GM10248 (cell line): ENCODE data around the gene SLC47A2.

Experiments used
- CTCF ChIA-PET: fragments of 300-600 bp; sonication (Branson Sonifier 250); formaldehyde crosslinking; extraction: SDS; loops from one replicate; lab custom pipeline; 2021; ENCODE audit warnings: antibody characterized with exemption; lab: Yijun Ruan, JAX
- POLR2A ChIA-PET: fragments of 350-650 bp; sonication (Branson Sonifier 250); formaldehyde crosslinking; extraction: SDS; loops from one replicate; lab custom pipeline; 2020; ENCODE audit warnings: antibody characterized with exemption; lab: Yijun Ruan, JAX
- DNase-seq: peaks from one replicate; pipeline ENCODE4 v3.0.0; 2012; ENCODE audit errors: extremely low spot score
- TF ChIP-seq, protein P1 (sequence below): IDR thresholded peaks from 2 replicates; pipeline ENCODE4 v1.5.1; 2012; ENCODE audit warnings: mild to moderate bottlenecking, low read depth; ENCODE audit errors: extremely low read depth, missing control alignments, control extremely low read depth

The SLC47A2 gene

DNA sequence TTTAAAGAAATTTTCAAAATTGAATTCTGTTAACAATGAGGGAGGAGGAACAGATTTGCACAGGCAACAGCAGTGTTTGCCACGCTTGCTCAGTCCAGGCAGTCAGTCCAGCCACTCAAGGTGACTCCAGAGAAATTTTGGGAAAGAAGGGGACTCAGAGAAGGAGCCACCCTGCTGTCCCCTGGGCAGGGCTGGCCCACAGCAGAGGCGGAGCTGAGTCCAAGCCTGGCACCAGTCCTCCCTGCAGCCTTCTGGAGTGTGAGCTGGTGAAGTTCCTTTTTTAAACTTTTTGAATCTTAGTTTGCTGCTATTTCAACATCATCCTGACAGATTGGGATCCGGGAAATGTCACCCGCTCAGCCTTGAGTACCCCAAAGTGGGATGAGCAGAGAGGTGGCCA, 14.5 kb upstream of the SLC47A2 start:
- TF ChIP-seq, protein P1, sequence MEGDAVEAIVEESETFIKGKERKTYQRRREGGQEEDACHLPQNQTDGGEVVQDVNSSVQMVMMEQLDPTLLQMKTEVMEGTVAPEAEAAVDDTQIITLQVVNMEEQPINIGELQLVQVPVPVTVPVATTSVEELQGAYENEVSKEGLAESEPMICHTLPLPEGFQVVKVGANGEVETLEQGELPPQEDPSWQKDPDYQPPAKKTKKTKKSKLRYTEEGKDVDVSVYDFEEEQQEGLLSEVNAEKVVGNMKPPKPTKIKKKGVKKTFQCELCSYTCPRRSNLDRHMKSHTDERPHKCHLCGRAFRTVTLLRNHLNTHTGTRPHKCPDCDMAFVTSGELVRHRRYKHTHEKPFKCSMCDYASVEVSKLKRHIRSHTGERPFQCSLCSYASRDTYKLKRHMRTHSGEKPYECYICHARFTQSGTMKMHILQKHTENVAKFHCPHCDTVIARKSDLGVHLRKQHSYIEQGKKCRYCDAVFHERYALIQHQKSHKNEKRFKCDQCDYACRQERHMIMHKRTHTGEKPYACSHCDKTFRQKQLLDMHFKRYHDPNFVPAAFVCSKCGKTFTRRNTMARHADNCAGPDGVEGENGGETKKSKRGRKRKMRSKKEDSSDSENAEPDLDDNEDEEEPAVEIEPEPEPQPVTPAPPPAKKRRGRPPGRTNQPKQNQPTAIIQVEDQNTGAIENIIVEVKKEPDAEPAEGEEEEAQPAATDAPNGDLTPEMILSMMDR: no peak
- ChIA-PET POLR2A (no interaction called here), CTCF (interaction anchor here (1.4 to 4.9 kb wide), 2 partner anchors 10 to 13 kb away, joined by 4 to 38 read pairs; no protein-coding TSS in a partner anchor)
- DNase-seq: no peak

DNA sequence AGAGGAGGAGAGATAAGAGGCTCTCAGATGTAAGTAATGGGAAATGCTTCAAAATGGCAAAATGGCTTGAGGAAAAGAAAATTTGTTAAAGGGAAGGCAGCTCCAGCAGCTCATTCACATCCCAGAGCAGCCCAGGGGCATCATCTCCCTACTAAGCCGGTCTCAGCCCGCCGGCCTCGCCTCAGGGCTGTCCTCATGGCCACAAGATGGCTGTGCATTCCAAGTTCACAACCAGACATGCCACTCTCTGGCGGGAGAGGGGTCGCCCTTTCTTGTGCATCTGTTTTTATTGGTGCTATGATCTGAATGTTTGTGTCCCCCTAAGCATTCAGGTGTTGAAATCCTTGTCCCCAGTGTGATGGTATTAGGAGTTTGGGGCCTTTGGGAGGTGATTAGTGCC, 13.5 kb upstream of the SLC47A2 start:
- CTCF ChIA-PET: interaction anchor here (1.4 to 4.9 kb wide), 2 partner anchors 11 to 14 kb away, joined by 4 to 38 read pairs; no protein-coding TSS in a partner anchor
- no peak for DNase-seq
- POLR2A ChIA-PET: no interaction called here
- TF ChIP-seq, protein P1: no peak

DNA sequence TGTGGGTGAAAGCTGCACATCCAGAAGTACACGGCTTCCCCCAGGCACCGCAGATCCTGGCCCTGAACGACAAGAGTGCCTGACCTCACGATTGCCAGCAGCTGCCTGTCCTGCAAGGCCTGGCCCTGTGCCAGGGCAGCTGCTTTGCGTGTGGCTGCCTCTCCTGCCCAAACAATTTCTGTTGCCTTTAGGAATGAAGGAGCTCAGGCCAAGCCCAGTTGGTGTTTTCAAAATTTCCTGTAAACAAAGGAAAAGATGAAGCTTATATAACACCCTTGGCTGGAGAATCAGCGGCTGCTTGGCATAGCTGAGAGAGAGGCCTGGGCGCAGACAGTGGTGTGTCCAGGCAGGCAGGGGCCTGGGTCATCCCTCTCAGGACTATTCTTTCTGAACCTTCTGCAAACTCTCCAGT, 11.7 kb upstream of the SLC47A2 start:
- TF ChIP-seq, protein P1: no peak
- CTCF ChIA-PET: interaction anchor here (0.7 to 4.9 kb wide), 10 partner anchors 11 to 215 kb away, joined by 3 to 38 read pairs (median 4); partner anchors contain the start of gene SLC47A2
- POLR2A ChIA-PET: no interaction called here
- DNase-seq: no peak

DNA sequence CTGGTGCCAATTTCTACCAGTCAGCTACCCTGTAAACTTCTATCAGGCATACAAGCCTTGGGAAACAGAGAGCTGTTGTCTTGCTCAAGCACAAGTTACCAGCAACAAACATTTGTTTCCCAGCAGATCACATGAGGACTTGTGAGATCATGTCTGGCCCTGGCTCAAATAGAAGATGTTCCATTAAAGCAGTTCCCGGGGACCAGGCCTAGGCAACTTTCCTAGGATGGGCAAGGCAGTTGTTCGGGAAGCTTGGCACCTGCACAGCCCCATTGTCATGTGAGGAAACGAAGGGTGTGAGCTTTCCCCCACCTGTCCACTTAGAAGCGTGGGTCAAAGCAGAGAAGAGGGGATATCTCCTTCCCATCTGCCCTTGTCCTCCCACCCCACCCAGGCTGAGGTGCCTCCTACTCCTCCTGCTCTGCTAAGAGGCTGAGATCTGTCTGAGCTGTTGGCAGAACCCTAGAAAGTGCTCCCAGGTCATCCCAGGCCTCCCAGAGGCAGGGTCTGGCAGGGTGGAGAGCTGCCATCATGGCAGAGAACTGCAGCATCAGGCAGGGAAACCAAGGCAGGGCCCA, 11.2 kb upstream of the SLC47A2 start:
- DNase-seq: no peak
- CTCF ChIA-PET: interaction anchor here (0.7 to 4.9 kb wide), 10 partner anchors 11 to 215 kb away, joined by 3 to 38 read pairs (median 4); partner anchors contain the start of gene SLC47A2
- POLR2A ChIA-PET: no interaction called here
- TF ChIP-seq, protein P1: no peak

DNA sequence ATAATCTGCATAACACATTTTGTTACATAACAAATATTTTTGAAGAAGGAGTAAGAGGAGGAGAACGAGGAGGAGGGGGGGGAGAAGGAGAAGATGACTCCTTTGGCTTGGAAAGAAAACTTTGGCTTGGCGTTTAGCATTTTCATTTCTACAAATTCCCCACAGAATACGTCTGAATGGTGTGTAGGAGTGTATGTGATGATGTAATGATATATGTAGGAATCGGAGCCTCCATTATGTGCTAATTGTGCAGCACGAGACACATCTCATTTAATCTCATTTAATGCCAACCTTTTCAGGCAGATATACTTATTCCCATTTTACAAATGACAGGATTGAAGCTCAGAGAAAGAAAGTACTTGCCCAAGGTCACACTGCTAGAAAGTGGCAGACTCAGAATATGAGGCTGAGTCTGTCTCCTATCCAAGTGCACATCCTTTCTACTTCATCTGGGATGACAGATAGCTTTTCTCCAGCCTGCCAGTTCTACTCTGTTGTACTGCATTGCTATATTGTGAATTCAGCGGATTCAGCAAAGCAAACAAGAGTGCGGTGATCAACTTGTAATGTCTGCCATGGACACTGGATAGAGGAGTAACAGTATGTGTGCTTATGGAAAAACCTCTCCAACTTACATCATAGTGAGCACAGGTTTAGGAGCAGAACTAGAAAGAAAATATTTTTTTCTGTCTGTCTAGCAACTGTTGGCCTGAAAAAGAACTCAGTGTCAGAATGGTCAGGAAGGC, 10.4 kb upstream of the SLC47A2 start:
- POLR2A ChIA-PET: no interaction called here
- TF ChIP-seq, protein P1: no peak
- CTCF ChIA-PET: interaction anchor here (1.2 to 4.9 kb wide), 4 partner anchors 10 to 40 kb away, joined by 5 to 38 read pairs (median 10); partner anchors contain the start of gene SLC47A2
- no peak for DNase-seq

DNA sequence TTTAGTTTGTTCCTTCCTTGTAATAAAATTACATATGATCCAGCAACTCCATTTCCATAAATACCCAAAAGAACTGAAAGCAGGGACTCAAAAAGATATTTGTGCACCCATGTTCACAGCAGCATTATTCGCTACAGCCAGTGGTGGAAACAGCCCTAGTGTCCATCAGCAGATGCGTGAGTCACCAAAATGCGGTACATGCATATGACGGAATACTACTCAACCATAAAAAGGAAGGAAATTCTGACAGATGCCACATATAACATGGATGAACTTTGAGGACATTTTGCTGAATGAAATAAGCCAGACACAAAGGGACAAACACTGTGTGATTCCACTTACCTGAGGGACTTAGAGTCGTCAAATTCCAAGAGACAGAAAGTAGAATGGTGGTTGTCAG, 9.1 kb upstream of the SLC47A2 start:
- DNase-seq: no peak
- CTCF ChIA-PET: interaction anchor here (0.8 kb wide), 1 partner anchor 20 kb away, joined by 3 read pairs; no protein-coding TSS in a partner anchor
- TF ChIP-seq, protein P1: no peak
- POLR2A ChIA-PET: no interaction called here
